ENCODE data around the gene SRGAP1.
"Not testable (repeated sequence)": the region's sequence is repeated elsewhere in the genome, so short reads cannot be mapped to it uniquely, and the experiment has no call there.

SRGAP1 gene

GRCh38 chr12:64018116-64018515 lies 173.6 kb downstream of the SRGAP1 start:
- not testable (repeated sequence) for DNase-seq

GRCh38 chr12:64018524-64018923 lies 174.0 kb downstream of the SRGAP1 start:
- no peak for DNase-seq

GRCh38 chr12:64019101-64019500 lies 174.6 kb downstream of the SRGAP1 start:
- DNase-seq = no peak

DNA sequence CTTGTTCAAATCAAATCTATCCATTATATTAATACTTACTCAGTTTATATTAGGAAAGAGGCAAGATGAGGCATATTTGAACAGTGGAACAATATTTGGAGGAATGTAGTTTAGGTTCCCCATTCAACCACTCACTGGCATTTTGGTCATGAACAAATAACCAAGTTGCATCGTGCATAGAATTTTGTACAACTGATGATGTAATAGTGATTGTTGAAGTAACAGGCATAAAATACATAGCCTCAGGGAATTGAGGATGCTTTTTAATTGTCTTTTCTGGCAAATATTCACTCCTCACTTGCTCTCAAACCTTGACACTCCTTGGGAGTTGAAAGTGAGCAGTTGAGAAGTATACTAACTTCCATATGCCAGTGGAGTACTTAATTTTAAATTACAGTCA lies 175.2 kb downstream of the SRGAP1 start:
- DNase-seq = no peak

GRCh38 chr12:64025174-64025958 lies 180.9 kb downstream of the SRGAP1 start:
- no peak for DNase-seq

DNA sequence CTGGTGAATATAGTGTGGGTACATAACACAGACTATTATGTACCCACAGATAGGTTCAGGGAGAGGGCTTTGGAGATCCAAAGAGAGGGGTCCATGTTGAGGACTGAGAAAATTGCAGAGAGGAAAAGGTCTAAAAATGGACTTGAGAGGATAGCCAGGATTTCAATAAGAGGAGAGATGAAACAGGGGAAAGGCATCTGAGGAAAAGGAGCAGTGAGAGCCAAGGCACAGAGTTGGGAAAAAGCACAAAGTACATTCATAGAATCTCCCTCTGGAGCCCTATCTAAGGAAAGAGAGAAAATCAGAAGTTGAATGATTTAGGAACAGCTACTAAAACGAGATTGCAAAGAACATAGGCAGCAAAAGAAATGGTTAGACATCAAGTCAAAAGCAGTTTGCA lies 182.8 kb downstream of the SRGAP1 start:
- no peak for DNase-seq

DNA sequence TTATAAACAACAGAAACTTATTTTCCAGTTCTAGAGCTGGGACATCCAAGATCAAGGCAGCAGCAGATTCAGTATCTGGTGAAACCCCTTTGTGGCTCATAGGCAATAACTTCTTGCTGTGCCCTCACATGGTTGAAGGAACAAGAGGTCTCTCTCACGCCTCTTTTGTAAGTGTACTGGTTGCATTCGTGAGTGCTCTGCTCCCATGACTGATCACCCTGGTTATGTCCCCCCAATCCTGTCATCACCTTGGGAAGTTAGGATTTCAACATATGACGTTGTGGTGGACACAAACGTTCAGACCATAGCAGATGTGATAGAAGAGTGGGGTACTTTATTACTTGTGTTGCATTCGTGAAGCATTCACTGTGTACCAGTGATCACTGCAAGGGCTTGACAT lies 184.0 kb downstream of the SRGAP1 start:
- no peak for DNase-seq

- no peak for DNase-seq
Observed at GRCh38 chr12:64029013-64029857, 184.7 kb downstream of the SRGAP1 start.

- DNase-seq = no peak
Observed at GRCh38 chr12:64030155-64030554, 185.7 kb downstream of the SRGAP1 start.

GRCh38 chr12:64034056-64034455 lies 189.6 kb downstream of the SRGAP1 start:
- DNase-seq = not testable (repeated sequence)

DNA sequence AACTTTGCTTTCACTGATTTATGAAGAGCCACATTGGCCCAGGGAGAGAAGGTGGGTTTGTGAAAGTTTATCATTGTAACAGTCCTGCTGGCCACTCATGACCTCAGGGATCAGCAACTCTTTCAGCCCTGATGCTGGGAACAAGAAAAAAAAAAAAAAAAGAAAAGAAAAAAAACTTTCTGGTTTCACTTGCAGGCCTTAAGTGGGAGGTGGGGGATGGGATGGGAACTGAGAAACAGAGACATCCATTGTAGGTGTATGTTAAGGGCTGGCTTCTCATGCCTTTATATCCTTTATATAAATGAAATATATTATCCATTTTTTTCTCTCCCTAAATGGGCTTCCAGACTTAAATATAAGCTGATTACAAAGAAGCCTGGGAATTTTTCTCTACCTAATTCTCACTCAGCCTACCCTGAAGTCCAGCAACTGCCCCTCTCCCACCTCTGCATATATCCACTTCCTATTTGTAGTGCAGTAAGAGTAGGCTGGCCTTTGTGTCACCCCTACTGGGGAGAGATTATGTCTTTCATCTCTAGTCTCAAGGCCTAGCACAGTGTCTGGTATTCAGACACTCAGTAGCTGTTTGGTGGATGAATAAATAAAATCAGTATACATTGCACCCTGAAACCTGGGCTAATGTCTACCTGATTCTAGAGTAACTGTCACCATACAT lies 190.5 kb downstream of the SRGAP1 start:
- DNase-seq = no peak

GRCh38 chr12:64036414-64036813 lies 191.9 kb downstream of the SRGAP1 start:
- no peak for DNase-seq

DNA sequence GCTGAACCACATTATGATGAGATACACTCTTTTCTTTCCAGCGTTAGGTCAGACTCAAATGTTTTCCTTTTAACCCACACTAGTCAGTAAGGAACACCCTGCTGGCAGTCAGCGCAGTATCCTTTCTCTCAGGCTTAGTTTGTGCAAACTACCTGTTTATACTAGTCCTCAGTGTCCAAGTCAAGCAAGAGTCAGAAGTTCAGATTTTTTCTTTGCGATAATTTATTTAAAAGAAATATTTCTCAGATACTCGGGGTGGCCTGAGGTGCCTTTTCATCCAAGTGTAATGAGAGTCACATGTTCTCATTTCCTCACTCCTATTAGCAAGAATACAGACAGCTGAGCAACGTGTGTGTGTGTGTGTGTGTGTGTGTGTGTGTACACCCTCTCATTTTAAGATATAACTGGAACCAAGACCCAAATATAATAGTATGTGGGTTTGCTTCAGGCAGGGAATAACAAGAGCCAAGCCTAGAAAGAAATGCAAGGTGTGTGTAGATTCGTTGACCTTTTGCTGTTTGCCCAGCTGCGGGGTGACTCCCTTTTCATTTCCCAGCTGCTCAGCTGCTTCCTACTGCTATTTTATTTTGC lies 194.9 kb downstream of the SRGAP1 start:
- DNase-seq = no peak

GRCh38 chr12:64042911-64043310 lies 198.4 kb downstream of the SRGAP1 start:
- DNase-seq = no peak

DNA sequence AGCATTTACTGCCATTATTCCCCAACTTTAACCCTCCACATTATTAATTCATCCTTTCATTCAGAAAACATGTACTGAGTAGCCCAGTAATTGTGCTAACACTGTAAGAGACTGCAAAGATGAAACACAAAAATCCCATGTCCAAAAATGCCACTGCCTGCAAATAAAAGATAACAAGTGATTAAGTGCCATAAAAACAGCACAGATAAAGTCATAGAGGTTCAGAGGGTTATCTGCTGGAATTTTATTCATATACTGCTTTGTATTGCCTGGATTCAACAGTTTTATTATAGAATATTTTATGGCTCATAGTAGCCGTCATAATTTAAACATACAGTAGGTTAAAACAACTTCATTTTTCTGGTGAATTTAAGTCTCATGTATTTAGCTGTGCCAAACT lies 199.7 kb downstream of the SRGAP1 start:
- no peak for DNase-seq

- DNase-seq = no peak
Observed at GRCh38 chr12:64051057-64051456, 206.6 kb downstream of the SRGAP1 start.

DNA sequence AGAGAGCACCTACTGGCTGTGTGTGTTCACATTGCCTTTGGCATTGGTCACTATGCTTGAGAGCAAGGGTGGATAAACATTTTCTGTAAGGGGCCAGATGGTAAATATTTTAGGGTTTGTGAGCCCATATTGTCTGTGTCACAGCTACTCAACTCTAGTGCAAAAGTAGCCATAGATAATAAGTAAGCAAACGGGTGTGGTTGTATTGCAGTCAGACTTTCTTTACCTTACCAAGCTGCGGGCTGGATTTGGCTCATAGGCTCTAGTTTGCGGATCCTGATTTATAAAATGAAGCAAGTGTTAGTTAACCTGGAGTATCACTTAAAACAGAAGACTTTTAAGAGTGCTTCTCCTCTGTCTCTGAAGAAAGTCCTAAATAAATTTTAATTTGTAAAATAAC lies 208.6 kb downstream of the SRGAP1 start:
- DNase-seq = no peak

GRCh38 chr12:64054079-64054520 lies 209.6 kb downstream of the SRGAP1 start:
- no peak for DNase-seq

DNA sequence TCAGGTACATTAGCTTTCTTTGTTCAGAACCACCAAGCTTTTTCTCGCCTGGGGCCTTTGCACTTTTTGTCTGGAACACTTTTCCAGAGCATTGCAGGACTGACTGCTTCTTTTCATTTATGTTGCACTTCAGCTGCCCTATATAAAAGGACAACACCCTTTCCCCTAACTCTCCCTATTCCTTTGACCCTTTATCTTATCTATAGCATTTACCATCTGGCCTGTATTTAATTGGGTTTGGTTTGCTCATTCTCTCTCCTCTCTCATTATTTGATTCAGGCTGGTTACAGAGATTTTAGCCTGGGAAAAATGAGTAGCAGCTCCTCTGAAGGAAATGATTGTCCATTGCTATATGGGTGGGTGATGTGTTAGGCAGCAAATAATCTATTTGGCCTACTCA lies 212.2 kb downstream of the SRGAP1 start:
- DNase-seq = no peak

- DNase-seq = no peak
Observed at GRCh38 chr12:64057706-64058105, 213.2 kb downstream of the SRGAP1 start.

GRCh38 chr12:64058541-64059265 lies 214.2 kb downstream of the SRGAP1 start:
- DNase-seq = no peak

DNA sequence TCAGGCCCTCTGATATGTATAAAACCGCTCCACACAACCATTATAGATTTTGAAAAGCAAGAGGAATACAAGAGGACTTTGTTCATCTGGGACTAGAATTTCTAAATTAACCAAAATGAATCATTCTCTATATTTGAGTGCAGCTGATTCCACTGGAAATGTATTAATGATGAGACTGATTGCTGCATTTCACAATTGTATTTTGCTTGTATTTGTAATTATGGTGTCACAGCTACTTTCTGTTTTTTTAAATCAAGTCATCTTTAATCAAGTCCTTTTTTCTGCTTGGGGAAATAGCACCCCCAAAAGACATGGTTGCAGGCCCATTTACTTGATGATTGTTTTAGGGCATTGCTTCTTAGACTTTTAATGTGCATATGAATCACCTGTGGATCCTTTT lies 215.2 kb downstream of the SRGAP1 start:
- DNase-seq = no peak
